GM12865 (cell line): Measurements from ENCODE around the gene SIM1.
"Not testable (repeated sequence)": the region's sequence is repeated elsewhere in the genome, so short reads cannot be mapped to it uniquely, and the experiment has no call there.

ENCODE experiments used
- DNase-seq: peaks from one replicate; pipeline ENCODE4 v3.0.0; 2010; ENCODE audit warnings: low read depth
- H3K4me3 ChIP-seq: 2 replicates; pipeline ENCODE4 v1.5.1; 2011; ENCODE audit warnings: mild to moderate bottlenecking, low read depth, low read length, control low read depth
- CTCF ChIP-seq: IDR thresholded peaks from 2 replicates; pipeline ENCODE4 v1.5.1; 2011; ENCODE audit warnings: low read length, control low read depth, low read depth, inconsistent platforms; ENCODE audit not compliant: insufficient read depth; ENCODE audit errors: missing control alignments

SIM1 gene

GRCh38 chr6:100372326-100373091, 92.2 kb downstream of the SIM1 start:
- TF ChIP-seq CTCF = no peak
- DNase-seq = no peak
- H3K4me3 ChIP-seq = no peak overlapping the region

GRCh38 chr6:100371591-100371990, 93.1 kb downstream of the SIM1 start:
- no peak for DNase-seq
- H3K4me3 ChIP-seq = no peak overlapping the region
- no peak for TF ChIP-seq CTCF

- no peak for TF ChIP-seq CTCF
- peak; percentile 11 for DNase-seq
- no peak overlapping the region for H3K4me3 ChIP-seq
These were observed 94.5 kb downstream of the SIM1 start for GRCh38 chr6:100370265-100370664.

- no peak for DNase-seq
- H3K4me3 ChIP-seq = no peak overlapping the region
- no peak for TF ChIP-seq CTCF
These were observed 98.3 kb downstream of the SIM1 start for GRCh38 chr6:100366419-100366818.

GRCh38 chr6:100363651-100364050, 101.1 kb downstream of the SIM1 start:
- no peak for TF ChIP-seq CTCF
- DNase-seq = no peak
- H3K4me3 ChIP-seq = no peak overlapping the region

GRCh38 chr6:100354736-100355641, 109.7 kb downstream of the SIM1 start:
- H3K4me3 ChIP-seq, DNase-seq: not testable (repeated sequence)

- no peak overlapping the region for H3K4me3 ChIP-seq
- no peak for TF ChIP-seq CTCF
- no peak for DNase-seq
These were observed 111.3 kb downstream of the SIM1 start for GRCh38 chr6:100353276-100354015.
